AML-193 (cell line): ENCODE measurements around the gene TMEM151B.

Experiments used
- DNase-seq, 2 experiments: peaks; one replicate each; lab custom pipeline; 2025; lab: John Stamatoyannopoulos, UW

The TMEM151B gene

GRCh38 chr6:44264154-44265006 is 5.9 kb upstream of the TMEM151B start:
- DNase-seq, result peak; percentile 96 to 97

- DNase-seq, result peak; percentile 63 to 72
These were observed 5.1 kb upstream of the TMEM151B start, which contains the start of gene NFKBIE for GRCh38 chr6:44265007-44265721. Gene NFKBIE (minus strand): TSS chr6:44265551. CDS start chr6:44265346, 205 bp downstream.

DNA sequence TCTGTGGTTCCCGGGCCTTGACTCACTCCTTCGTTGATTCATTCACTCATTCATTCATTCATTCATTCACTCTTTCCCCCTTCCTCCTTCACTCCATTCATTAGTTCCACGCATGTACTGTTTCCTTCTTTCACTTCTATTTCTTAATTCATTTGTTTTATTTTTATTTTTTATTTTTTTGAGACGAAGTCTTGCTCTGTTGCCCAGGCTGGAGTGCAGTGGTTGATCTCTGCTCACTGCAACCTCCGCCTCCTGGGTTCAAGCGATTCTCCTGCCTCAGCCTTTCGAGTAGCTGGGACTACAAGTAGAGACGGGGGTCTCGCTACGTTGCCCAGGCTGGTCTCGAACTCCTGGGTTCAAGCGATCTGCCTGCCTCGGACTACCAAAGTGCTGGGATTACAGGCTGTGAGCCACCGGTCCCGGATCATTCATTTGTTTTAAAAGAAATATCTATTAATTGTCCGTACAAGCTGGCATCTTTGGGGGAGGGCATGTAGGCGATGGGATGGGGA is 4.5 kb upstream of the TMEM151B start:
- DNase-seq, result no peak

GRCh38 chr6:44266347-44266746 is 3.9 kb upstream of the TMEM151B start:
- DNase-seq, result no peak

DNA sequence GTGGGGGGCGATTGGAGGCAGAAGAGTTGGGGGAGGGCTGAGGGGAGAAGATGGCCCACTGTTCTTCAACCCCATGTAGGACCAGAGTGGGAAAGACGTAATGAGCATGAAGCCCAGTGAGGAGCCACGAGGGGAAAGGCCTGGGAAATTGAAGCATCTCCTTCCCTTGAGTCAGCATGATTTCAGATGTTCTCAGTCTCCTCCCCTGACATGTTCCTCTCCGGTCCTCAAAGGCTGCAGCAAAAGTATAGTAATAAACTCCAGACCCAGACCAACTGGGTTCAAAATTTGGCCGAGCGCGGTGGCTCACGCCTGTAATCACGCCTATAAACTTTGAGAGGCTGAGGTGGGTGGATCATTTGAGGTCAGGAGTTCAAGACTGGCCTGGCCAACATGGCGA is 3.0 kb upstream of the TMEM151B start:
- DNase-seq, result no peak

GRCh38 chr6:44268095-44268628 is 2.1 kb upstream of the TMEM151B start:
- DNase-seq, result peak; percentile 32 to 44

DNA sequence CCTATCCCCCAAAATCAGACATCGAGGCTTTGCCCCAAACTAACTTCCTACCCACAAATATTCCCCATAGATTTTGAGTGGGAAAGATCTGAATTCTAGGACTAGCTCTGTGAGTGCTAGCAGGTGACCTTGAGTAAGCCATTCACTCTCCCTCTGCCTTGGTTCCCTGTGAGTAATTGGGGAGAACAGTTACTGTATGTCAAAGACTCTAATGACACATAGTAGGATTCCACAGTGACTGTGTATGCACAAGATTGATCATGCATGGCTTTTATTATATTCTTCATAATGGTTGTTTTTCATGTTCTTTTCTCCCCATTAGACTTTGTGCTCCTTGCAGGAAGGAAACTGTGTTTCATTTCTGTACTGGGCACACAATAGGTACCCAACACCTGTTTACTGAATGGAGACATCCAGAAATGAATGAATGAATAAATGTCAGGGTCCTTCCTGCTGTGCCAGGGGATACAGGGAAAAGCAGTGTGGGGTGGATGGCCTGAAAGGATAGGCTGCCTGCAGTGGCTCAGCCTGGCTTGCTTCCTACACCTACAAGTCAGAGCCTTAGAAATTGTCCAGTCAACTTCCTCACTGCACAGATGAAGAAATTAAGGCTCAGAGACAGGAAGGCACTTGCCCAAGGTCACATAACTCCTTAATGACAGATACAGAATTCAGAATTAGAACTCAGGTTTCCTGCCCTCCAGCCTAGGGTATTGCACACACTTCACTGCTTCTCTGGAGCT is 901 bp upstream of the TMEM151B start:
- DNase-seq, result peak; percentile 48 to 64

- DNase-seq, result no peak
These were observed 516 bp downstream of the TMEM151B start for GRCh38 chr6:44270526-44271405.

GRCh38 chr6:44271406-44271723 is 1.1 kb downstream of the TMEM151B start:
- no peak for DNase-seq

DNA sequence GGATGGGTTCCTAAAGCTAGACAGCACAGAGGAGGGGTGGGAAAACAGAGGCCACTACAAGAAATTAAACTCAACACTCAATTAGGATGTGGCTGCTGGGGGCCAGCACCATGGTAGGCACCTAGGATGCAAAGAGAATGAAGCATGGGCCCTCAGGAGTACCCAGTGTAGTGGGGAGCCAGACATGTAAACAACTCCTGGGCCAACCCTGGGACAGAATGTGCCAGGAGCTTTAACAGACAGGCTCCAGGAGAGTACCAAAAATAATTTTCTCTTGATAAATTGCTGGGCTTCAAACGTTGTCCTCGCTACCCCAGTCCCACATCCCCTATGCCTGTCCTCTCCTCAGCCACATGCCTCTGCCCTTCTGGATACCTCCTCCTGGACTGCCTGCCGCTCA is 1.7 kb downstream of the TMEM151B start:
- no peak for DNase-seq

DNA sequence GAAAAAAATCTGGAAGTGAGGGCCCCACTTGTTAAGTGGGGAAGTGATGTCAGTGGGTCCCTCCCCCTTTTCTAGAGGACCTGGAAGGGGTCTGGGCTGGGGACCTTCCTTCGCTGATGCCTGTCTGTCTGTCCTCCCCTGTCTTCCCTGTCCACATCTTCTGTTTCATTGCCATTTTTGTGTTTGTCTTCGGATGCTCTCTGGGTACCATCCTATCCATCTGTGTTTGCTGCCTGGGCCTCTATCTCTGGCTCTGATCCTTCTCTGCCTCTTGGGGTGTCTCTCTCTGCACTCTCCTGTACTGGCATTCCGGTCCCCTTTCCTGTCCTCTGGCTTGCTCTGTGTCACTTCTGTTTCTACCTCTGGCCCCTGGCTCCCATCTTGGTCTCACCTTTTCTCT is 2.3 kb downstream of the TMEM151B start:
- DNase-seq, result no peak

GRCh38 chr6:44272999-44273566 is 2.8 kb downstream of the TMEM151B start:
- no peak for DNase-seq

- DNase-seq, result no peak
These were observed 3.4 kb downstream of the TMEM151B start for GRCh38 chr6:44273617-44274016.

- no peak for DNase-seq
These were observed 5.1 kb downstream of the TMEM151B start for GRCh38 chr6:44275271-44275748.

DNA sequence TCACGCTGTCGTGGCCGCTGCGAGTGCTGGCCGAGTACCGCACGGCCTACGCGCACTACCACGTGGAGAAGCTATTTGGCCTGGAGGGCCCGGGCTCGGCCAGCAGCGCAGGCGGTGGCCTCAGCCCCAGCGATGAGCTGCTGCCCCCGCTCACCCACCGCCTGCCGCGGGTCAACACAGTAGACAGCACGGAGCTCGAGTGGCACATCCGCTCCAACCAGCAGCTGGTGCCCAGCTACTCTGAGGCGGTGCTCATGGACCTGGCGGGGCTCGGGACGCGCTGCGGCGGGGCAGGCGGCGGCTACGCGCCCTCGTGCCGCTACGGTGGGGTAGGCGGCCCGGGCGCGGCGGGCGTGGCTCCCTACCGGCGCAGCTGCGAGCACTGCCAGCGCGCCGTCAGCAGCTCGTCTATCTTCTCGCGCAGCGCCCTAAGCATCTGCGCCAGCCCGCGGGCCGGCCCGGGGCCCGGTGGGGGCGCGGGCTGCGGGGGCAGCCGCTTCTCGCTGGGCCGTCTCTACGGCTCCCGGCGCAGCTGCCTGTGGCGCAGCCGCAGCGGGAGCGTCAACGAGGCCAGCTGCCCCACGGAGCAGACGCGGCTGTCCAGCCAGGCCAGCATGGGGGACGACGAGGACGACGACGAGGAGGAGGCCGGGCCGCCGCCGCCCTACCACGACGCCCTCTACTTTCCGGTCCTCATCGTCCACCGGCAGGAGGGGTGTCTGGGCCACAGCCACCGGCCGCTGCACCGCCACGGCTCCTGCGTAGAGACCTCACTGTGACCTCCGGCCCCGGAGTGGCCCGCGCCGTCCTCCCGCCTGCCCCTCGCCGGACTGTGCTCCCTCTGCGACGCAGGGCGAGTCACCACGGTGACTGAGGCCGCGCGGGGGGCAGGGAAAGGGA is 5.7 kb downstream of the TMEM151B start:
- no peak for DNase-seq

- no peak for DNase-seq
These were observed 6.7 kb downstream of the TMEM151B start for GRCh38 chr6:44276667-44277640.

- DNase-seq, result no peak
These were observed 7.5 kb downstream of the TMEM151B start for GRCh38 chr6:44277763-44278162.

GRCh38 chr6:44278315-44278714 is 8.1 kb downstream of the TMEM151B start:
- DNase-seq, result no peak
